Colonic mucosa (tissue), 4 donors: ENCODE results near the gene ZFC3H1. TPM values are rescaled to one million over a fixed set of nuclear protein-coding genes. Genes with fewer than 3 reads are reported as not detected.

Experiments
- DNase-seq: peaks from one replicate; pipeline ENCODE4 v3.0.0-alpha.2; 2020
- H3K27ac ChIP-seq: fragments of 200-600 bp; one replicate; pipeline ENCODE4 v1.8.0; 2021
- H3K27me3 ChIP-seq: fragments of 200-600 bp; one replicate; pipeline ENCODE4 v1.8.0; 2021
- H3K36me3 ChIP-seq: fragments of 200-600 bp; one replicate; pipeline ENCODE4 v1.8.0; 2021
- H3K4me1 ChIP-seq: fragments of 200-600 bp; one replicate; pipeline ENCODE4 v1.8.0; 2021; ENCODE audit warnings: mild to moderate bottlenecking
- H3K4me3 ChIP-seq: fragments of 200-600 bp; one replicate; pipeline ENCODE4 v1.8.0; 2021
- H3K9ac ChIP-seq, 2 donors: one replicate each; pipeline ENCODE4 v1.7.0; 2013; ENCODE audit warnings: control low read depth in 2 of 2, low read depth in 2 of 2, low read length in 2 of 2
- H3K9me3 ChIP-seq: fragments of 200-600 bp; one replicate; pipeline ENCODE4 v1.8.0; 2021
- intact Hi-C: fragments of 100-400 bp; cut with DNase I; formaldehyde crosslinking; loops from one replicate; pipeline ENCODE4 v1.14.1; 2022
- total RNA-seq, 2 donors: library from RNA; stranded (reverse); fragmentation: NEBNext Ultra II Directional in 1 of 2; extraction: Animal tissue kit (Norgen Biotek cat#: 25700) in 1 of 2; gene quantifications; one replicate each; pipeline ENCODE4 v1.2.1, GENCODE V29; 2021
- TF ChIP-seq, protein P1 (sequence below): fragments of 200-600 bp; IDR thresholded peaks from one replicate; pipeline ENCODE4 v1.8.0; 2022; ENCODE audit warnings: antibody characterized with exemption, mild to moderate bottlenecking
- donor health status: healthy.
- donor health status: DM: no; HTN: no; CAD: no.
- donor health status: DM: no; HTN: no; CAD: no.

Gene ZFC3H1
- total RNA-seq, 2 donors from 2014 or later: 37.8 to 38.8 TPM

DNA sequence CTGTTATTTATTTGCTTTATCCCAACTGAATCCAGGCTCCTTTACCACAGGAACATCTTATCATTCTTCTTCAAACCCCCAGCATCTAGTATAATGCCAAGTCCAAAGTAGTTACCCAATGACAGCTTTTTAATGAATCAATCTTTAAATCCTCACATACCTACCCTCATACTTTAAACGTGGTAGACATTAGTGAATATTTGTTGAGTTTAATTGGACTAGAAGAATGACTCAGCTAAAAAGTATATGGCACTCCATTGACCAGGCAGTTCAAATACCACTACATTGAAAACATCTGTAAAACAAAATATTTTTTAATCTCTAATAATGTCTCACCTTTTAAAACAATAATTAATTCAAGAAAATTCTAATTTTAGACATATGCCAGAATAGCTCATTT is 98.1 kb downstream of the ZFC3H1 start:
- H3K27ac ChIP-seq: no peak overlapping the region
- DNase-seq: no peak
- no peaks in the 10 kb centered on the region for H3K4me1 ChIP-seq
- H3K9me3 ChIP-seq: no peaks in the 10 kb centered on the region
- no peak overlapping the region for H3K4me3 ChIP-seq
- H3K36me3 ChIP-seq: no peaks in the 10 kb centered on the region
- TF ChIP-seq, protein P1, sequence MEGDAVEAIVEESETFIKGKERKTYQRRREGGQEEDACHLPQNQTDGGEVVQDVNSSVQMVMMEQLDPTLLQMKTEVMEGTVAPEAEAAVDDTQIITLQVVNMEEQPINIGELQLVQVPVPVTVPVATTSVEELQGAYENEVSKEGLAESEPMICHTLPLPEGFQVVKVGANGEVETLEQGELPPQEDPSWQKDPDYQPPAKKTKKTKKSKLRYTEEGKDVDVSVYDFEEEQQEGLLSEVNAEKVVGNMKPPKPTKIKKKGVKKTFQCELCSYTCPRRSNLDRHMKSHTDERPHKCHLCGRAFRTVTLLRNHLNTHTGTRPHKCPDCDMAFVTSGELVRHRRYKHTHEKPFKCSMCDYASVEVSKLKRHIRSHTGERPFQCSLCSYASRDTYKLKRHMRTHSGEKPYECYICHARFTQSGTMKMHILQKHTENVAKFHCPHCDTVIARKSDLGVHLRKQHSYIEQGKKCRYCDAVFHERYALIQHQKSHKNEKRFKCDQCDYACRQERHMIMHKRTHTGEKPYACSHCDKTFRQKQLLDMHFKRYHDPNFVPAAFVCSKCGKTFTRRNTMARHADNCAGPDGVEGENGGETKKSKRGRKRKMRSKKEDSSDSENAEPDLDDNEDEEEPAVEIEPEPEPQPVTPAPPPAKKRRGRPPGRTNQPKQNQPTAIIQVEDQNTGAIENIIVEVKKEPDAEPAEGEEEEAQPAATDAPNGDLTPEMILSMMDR: no peak
- H3K9ac ChIP-seq: no peak overlapping the region
- no peaks in the 10 kb centered on the region for H3K27me3 ChIP-seq
- intact Hi-C loops: no loop called here

DNA sequence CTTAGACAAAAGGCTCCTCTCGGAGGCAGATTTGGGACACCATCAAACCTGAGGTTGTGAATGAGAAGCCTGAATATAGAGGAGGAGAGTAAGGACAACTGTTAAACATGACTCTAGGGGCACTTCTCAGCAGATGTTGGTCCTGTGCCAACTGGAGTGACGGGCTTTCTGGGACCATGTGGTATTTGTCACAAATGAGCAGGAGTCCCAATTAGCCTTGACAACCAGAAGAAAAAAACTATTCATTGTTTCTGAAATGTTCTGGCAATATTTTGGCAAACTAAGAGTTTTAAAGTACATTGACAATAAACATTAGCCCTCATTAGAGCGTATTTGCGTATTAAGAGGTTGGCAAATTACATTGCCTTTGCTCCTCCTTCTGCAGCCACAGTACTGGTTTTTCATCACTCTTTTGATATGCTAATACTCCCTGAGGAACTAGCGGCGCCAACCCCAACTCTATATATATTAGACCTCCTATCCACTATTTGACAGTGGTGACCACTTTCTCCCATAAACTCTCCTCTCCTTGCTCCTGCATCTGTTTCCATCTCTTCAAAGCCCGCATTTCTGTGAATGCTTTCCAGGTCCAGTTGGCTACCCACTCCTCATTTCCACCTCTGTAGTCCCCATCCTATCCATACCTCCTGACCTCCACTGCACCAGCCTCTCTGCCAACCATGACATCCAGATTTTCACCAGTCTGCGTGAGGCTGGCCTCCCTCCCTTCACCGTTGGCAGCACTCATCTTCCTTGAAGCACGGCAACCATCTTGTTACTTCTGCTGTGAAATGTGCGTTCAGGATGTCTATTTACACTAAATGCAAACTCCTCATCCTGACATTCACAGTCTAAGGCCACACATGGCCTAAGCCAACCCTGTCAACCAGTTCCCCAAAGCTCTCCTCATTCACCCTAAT is 100.7 kb downstream of the ZFC3H1 start:
- no peak overlapping the region for H3K4me3 ChIP-seq
- H3K9ac ChIP-seq: no peak overlapping the region
- H3K4me1 ChIP-seq: no peaks in the 10 kb centered on the region
- no peak overlapping the region for H3K27ac ChIP-seq
- TF ChIP-seq, protein P1: no peak
- H3K36me3 ChIP-seq: no peaks in the 10 kb centered on the region
- intact Hi-C loops: no loop called here
- no peak for DNase-seq
- H3K27me3 ChIP-seq: no peaks in the 10 kb centered on the region
- H3K9me3 ChIP-seq: no peaks in the 10 kb centered on the region

Other genes with a start within 250 kb of the ZFC3H1 start
- 1 to 10 TPM; 4.5 to 5.0 TPM for gene LGR5, start 224.1 kb downstream of the ZFC3H1 start, total RNA-seq
- 1 to 10 TPM; 3.8 to 6.0 TPM for gene THAP2, start 453 bp upstream of the ZFC3H1 start, total RNA-seq
- 10 to 100 TPM; 37.7 to 39.2 TPM for gene TMEM19, start 22.2 kb upstream of the ZFC3H1 start, total RNA-seq
- gene RAB21, start 91.0 kb upstream of the ZFC3H1 start, total RNA-seq: 10 to 100 TPM; 52.5 to 75.1 TPM
- gene TBC1D15, start 175.9 kb upstream of the ZFC3H1 start, total RNA-seq: 10 to 100 TPM; 22.2 to 37.9 TPM